H9 (cell line): ENCODE data around the gene RNF113B. TPM values are rescaled to one million over a fixed set of nuclear protein-coding genes. Genes with fewer than 3 reads are reported as not detected.

Experiments
- DNase-seq: peaks from one replicate; pipeline ENCODE4 v3.0.0-alpha.2; 2017
- H2AFZ ChIP-seq: one replicate; pipeline ENCODE4 v1.6.1; 2013; ENCODE audit warnings: mild to moderate bottlenecking, low read length, control low read depth, moderate library complexity
- H2AK5ac ChIP-seq: 2 replicates; pipeline ENCODE4 v1.6.1; 2013; ENCODE audit warnings: low read length, control low read depth, mixed read lengths; ENCODE audit not compliant: insufficient read length
- H2BK120ac ChIP-seq: one replicate; pipeline ENCODE4 v1.6.1; 2013; ENCODE audit warnings: low read depth, mild to moderate bottlenecking, low read length, control low read depth, inconsistent platforms; ENCODE audit not compliant: poor library complexity, severe bottlenecking
- H2BK12ac ChIP-seq: 2 replicates; pipeline ENCODE4 v1.6.1; 2013; ENCODE audit warnings: low read length, control low read depth, mixed read lengths, low read depth; ENCODE audit not compliant: insufficient read length
- H2BK15ac ChIP-seq: 2 replicates; pipeline ENCODE4 v1.6.1; 2013; ENCODE audit warnings: low read depth, low read length, control low read depth
- H2BK20ac ChIP-seq: one replicate; pipeline ENCODE4 v1.6.1; 2013; ENCODE audit warnings: low read depth, mild to moderate bottlenecking, low read length, control low read depth, inconsistent platforms; ENCODE audit not compliant: poor library complexity, severe bottlenecking
- H2BK5ac ChIP-seq: 2 replicates; pipeline ENCODE4 v1.6.1; 2013; ENCODE audit warnings: low read length, control low read depth, mixed read lengths; ENCODE audit not compliant: insufficient read length
- H3K14ac ChIP-seq: 2 replicates; pipeline ENCODE4 v1.6.1; 2013; ENCODE audit warnings: low read length, control low read depth; ENCODE audit not compliant: insufficient read depth
- H3K18ac ChIP-seq: 2 replicates; pipeline ENCODE4 v1.6.1; 2013; ENCODE audit warnings: low read depth, mild to moderate bottlenecking, mixed read lengths, low read length, control low read depth; ENCODE audit not compliant: insufficient read length
- H3K23ac ChIP-seq: 2 replicates; pipeline ENCODE4 v1.6.1; 2013; ENCODE audit warnings: low read length, control low read depth, mixed read lengths, low read depth; ENCODE audit not compliant: insufficient read length
- H3K23me2 ChIP-seq: 2 replicates; pipeline ENCODE4 v1.6.1; 2013; ENCODE audit warnings: low read depth, mild to moderate bottlenecking, mixed read lengths, low read length, control low read depth; ENCODE audit not compliant: insufficient read length, poor library complexity, severe bottlenecking
- H3K27ac ChIP-seq: 2 replicates; pipeline ENCODE4 v1.5.1; 2013; ENCODE audit warnings: low read length, control low read depth, mixed read lengths, low read depth; ENCODE audit not compliant: insufficient read length
- H3K27me3 ChIP-seq: 2 replicates; pipeline ENCODE4 v1.6.1; 2013; ENCODE audit warnings: low read length, control low read depth, inconsistent platforms; ENCODE audit not compliant: insufficient read depth
- H3K4ac ChIP-seq: 2 replicates; pipeline ENCODE4 v1.6.1; 2013; ENCODE audit warnings: low read depth, mild to moderate bottlenecking, control low read depth, inconsistent platforms, low read length, moderate library complexity
- H3K4me1 ChIP-seq: 2 replicates; pipeline ENCODE4 v1.6.1; 2013; ENCODE audit warnings: low read length, control low read depth, inconsistent platforms; ENCODE audit not compliant: insufficient read depth
- H3K4me2 ChIP-seq: 2 replicates; pipeline ENCODE4 v1.6.1; 2013; ENCODE audit warnings: low read length, control low read depth, mixed read lengths; ENCODE audit not compliant: insufficient read length, insufficient read depth
- H3K56ac ChIP-seq: 2 replicates; pipeline ENCODE4 v1.6.1; 2013; ENCODE audit warnings: low read depth, mild to moderate bottlenecking, mixed read lengths, low read length, control low read depth; ENCODE audit not compliant: insufficient read length
- H3K79me1 ChIP-seq: 2 replicates; pipeline ENCODE4 v1.6.1; 2013; ENCODE audit warnings: low read depth, mild to moderate bottlenecking, moderate library complexity, low read length, control low read depth, inconsistent platforms; ENCODE audit not compliant: insufficient read depth, poor library complexity, severe bottlenecking
- H3K79me2 ChIP-seq: 2 replicates; pipeline ENCODE4 v1.6.1; 2013; ENCODE audit warnings: low read length, control low read depth, inconsistent platforms; ENCODE audit not compliant: insufficient read depth
- H3K9ac ChIP-seq: 2 replicates; pipeline ENCODE4 v1.6.1; 2013; ENCODE audit warnings: low read length, control low read depth, mixed read lengths; ENCODE audit not compliant: insufficient read length; ENCODE audit errors: extremely low read depth
- H3K9me3 ChIP-seq: one replicate; pipeline ENCODE4 v1.6.1; 2013; ENCODE audit warnings: low read depth, low read length, inconsistent platforms; ENCODE audit not compliant: control insufficient read depth
- H3T11ph ChIP-seq: one replicate; pipeline ENCODE4 v1.6.1; 2013; ENCODE audit warnings: mild to moderate bottlenecking, low read length, control low read depth, inconsistent platforms
- H4K20me1 ChIP-seq: one replicate; pipeline ENCODE4 v1.6.1; 2013; ENCODE audit not compliant: control insufficient read depth, insufficient read length, insufficient read depth
- H4K5ac ChIP-seq: 2 replicates; pipeline ENCODE4 v1.6.1; 2013; ENCODE audit warnings: low read depth, mild to moderate bottlenecking, mixed read lengths, low read length, control low read depth; ENCODE audit not compliant: insufficient read length
- H4K8ac ChIP-seq: replicated peaks from 2 replicates; pipeline ENCODE4 v1.6.1; 2013; ENCODE audit warnings: low read length, control low read depth, mixed read lengths, low read depth; ENCODE audit not compliant: insufficient read length
- H4K91ac ChIP-seq: 2 replicates; pipeline ENCODE4 v1.6.1; 2013; ENCODE audit warnings: low read depth, mild to moderate bottlenecking, moderate library complexity, mixed read lengths, low read length, control low read depth; ENCODE audit not compliant: insufficient read length
- H3K27ac Mint-ChIP-seq, 3 experiments: 2 replicates in 2 of 3; 3 replicates in 1 of 3; pipeline ENCODE4 v1.8.0; 2020 to 2021; ENCODE audit warnings: mixed read lengths in 3 of 3, mild to moderate bottlenecking in 1 of 3, moderate library complexity in 1 of 3
- H3K27me3 Mint-ChIP-seq: 2 replicates; pipeline ENCODE4 v1.8.0; 2021; ENCODE audit warnings: low read depth, mild to moderate bottlenecking, moderate library complexity, mixed read lengths
- H3K36me3 Mint-ChIP-seq, 3 experiments: 2 replicates in 2 of 3; 3 replicates in 1 of 3; pipeline ENCODE4 v1.8.0; 2020 to 2021; ENCODE audit warnings: low read depth in 3 of 3, mixed read lengths in 3 of 3; ENCODE audit not compliant: insufficient read depth in 1 of 3
- H3K4me1 Mint-ChIP-seq, 2 experiments: 2 replicates each; pipeline ENCODE4 v1.8.0; 2020; ENCODE audit warnings: mixed read lengths in 2 of 2
- H3K4me3 Mint-ChIP-seq, 2 experiments: 2 replicates in 1 of 2; 3 replicates in 1 of 2; pipeline ENCODE4 v1.8.0; 2020 to 2021; ENCODE audit warnings: mild to moderate bottlenecking in 2 of 2, mixed read lengths in 2 of 2, moderate library complexity in 1 of 2
- H3K9me3 Mint-ChIP-seq, 2 experiments: 2 replicates in 1 of 2; 3 replicates in 1 of 2; pipeline ENCODE4 v1.8.0; 2020; ENCODE audit warnings: mild to moderate bottlenecking in 2 of 2, mixed read lengths in 2 of 2, moderate library complexity in 1 of 2
- WGBS: extraction: QIAGEN DNeasy Blood & Tissue Kit; methylation state at CpG from one replicate; pipeline ENCODE4 v1.1.7; 2013; ENCODE audit warnings: missing lambda C conversion rate, low lambda C conversion rate, mixed read lengths; ENCODE audit not compliant: insufficient read length; ENCODE audit errors: extremely low coverage; 5-methylcytosine and 5-hydroxymethylcytosine counted together
- total RNA-seq: library from RNA; stranded (reverse); gene quantifications from 2 replicates; pipeline ENCODE4 v1.2.1, GENCODE V29; 2021
- TF ChIP-seq, protein P1 (sequence below): fragments of 200-600 bp; sonication (generic); conservative IDR thresholded peaks from 3 replicates; pipeline ENCODE4 v1.8.0; 2021; ENCODE audit warnings: antibody characterized with exemption, mild to moderate bottlenecking

RNF113B gene
- total RNA-seq, 1 experiment from 2014 or later = not detected

DNA sequence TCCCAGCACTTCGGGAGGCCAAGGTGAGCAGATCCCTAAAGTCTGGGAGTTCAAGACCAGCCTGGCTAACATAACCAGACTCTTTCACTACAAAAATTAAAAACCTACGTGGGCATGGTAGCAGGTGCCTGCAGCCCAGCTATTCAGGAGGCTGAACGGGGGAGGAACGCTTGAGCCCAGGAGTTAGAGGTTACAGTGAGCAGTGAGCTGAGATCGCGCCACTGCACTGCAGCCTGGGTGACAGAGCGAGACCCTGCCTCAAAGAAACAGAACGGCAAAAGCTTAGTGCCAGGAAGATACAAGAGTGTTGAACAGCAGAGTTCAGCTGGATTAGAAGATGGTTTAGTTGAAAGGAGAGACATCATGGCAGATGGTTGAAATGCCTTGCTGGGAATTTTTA, 24.1 kb upstream of the RNF113B start:
- no peaks in the 10 kb centered on the region for H3K9me3 ChIP-seq
- H2BK20ac ChIP-seq = no peak overlapping the region
- peak overlapping the region; percentile 52 to 69 for H3K4me3 Mint-ChIP-seq
- H2BK12ac ChIP-seq = no peak overlapping the region
- peak overlapping the region; percentile 80 to 99 (median 97) for H3K27ac Mint-ChIP-seq
- peaks cover 39 to 45% of the 10 kb centered on the region in 2 experiments for H3K4me1 Mint-ChIP-seq
- WGBS = no CpG with 5 or more reads among the region's 8 CpGs
- H3K36me3 Mint-ChIP-seq = peaks cover 25 to 36% (median 28%) of the 10 kb centered on the region in 3 experiments
- no peak overlapping the region for H3K18ac ChIP-seq
- H4K91ac ChIP-seq = no peak overlapping the region
- H4K20me1 ChIP-seq = no peaks in the 10 kb centered on the region
- no peak overlapping the region for H4K8ac ChIP-seq
- peaks cover 9% of the 10 kb centered on the region for H3K4me1 ChIP-seq
- no peak overlapping the region for H2AK5ac ChIP-seq
- H3K14ac ChIP-seq = peak overlapping the region; percentile 49; the same call in 1 of the 2 replicates
- H3K27me3 Mint-ChIP-seq = no peaks in the 10 kb centered on the region; the same call in 1 of the 2 replicates
- H3K79me1 ChIP-seq = peaks cover 7% of the 10 kb centered on the region
- H2BK120ac ChIP-seq = no peak overlapping the region
- no peak overlapping the region for H3K4ac ChIP-seq
- no peak overlapping the region for H3K23ac ChIP-seq
- H3K27me3 ChIP-seq = no peaks in the 10 kb centered on the region
- H2BK5ac ChIP-seq = peak overlapping the region; percentile 89
- H3K9me3 Mint-ChIP-seq = peaks cover 25 to 28% of the 10 kb centered on the region in 2 experiments
- no peak overlapping the region for H3T11ph ChIP-seq
- H4K5ac ChIP-seq = no peak overlapping the region
- H3K4me2 ChIP-seq = no peak overlapping the region
- no peak overlapping the region for H3K9ac ChIP-seq
- peaks cover 8% of the 10 kb centered on the region; the same call in 1 of the 2 replicates for H3K79me2 ChIP-seq
- H2AFZ ChIP-seq = no peak overlapping the region
- TF ChIP-seq, protein P1, sequence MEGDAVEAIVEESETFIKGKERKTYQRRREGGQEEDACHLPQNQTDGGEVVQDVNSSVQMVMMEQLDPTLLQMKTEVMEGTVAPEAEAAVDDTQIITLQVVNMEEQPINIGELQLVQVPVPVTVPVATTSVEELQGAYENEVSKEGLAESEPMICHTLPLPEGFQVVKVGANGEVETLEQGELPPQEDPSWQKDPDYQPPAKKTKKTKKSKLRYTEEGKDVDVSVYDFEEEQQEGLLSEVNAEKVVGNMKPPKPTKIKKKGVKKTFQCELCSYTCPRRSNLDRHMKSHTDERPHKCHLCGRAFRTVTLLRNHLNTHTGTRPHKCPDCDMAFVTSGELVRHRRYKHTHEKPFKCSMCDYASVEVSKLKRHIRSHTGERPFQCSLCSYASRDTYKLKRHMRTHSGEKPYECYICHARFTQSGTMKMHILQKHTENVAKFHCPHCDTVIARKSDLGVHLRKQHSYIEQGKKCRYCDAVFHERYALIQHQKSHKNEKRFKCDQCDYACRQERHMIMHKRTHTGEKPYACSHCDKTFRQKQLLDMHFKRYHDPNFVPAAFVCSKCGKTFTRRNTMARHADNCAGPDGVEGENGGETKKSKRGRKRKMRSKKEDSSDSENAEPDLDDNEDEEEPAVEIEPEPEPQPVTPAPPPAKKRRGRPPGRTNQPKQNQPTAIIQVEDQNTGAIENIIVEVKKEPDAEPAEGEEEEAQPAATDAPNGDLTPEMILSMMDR = no peak
- no peak for DNase-seq
- no peak overlapping the region for H3K56ac ChIP-seq
- peaks cover 6% of the 10 kb centered on the region for H3K23me2 ChIP-seq
- H2BK15ac ChIP-seq = no peak overlapping the region
- peak overlapping the region; percentile 72 for H3K27ac ChIP-seq
